Astrocyte (in vitro differentiated cells and primary cell): ENCODE measurements around the gene GSE1. TPM values are rescaled to one million over a fixed set of nuclear protein-coding genes. Genes with fewer than 3 reads are reported as not detected.

ENCODE experiments used
- DNase-seq: peaks from one replicate; pipeline ENCODE4 v3.0.0-alpha.2; 2010; ENCODE audit warnings: low read depth
- FAIRE-seq: peaks from 2 replicates; lab custom pipeline; 2011; peaks lifted over from hg19 to GRCh38; lab: Jason Lieb, UNC
- H2AFZ ChIP-seq: 2 replicates; pipeline ENCODE4 v1.6.0; 2012; ENCODE audit warnings: low read depth, low read length, inconsistent platforms
- H3K27ac ChIP-seq: 2 replicates; pipeline ENCODE4 v1.5.1; 2011; ENCODE audit warnings: low read depth, low read length, inconsistent platforms
- H3K27me3 ChIP-seq: 2 replicates; pipeline ENCODE4 v1.6.0; 2011; ENCODE audit warnings: low read length, inconsistent platforms; ENCODE audit not compliant: insufficient read depth
- H3K36me3 ChIP-seq: 2 replicates; pipeline ENCODE4 v1.5.1; 2011; ENCODE audit warnings: low read length, inconsistent platforms; ENCODE audit not compliant: insufficient read depth
- H3K4me1 ChIP-seq: 2 replicates; pipeline ENCODE4 v1.5.1; 2011; ENCODE audit warnings: low read length, inconsistent platforms; ENCODE audit not compliant: insufficient read depth
- H3K4me2 ChIP-seq: 2 replicates; pipeline ENCODE4 v1.6.0; 2012; ENCODE audit warnings: low read length, inconsistent platforms
- H3K4me3 ChIP-seq: 2 replicates; pipeline ENCODE4 v1.5.1; 2011; ENCODE audit warnings: low read depth, mild to moderate bottlenecking, low read length, inconsistent platforms; ENCODE audit not compliant: insufficient read depth
- H3K79me2 ChIP-seq: 2 replicates; pipeline ENCODE4 v1.6.0; 2012; ENCODE audit warnings: mild to moderate bottlenecking, low read length, inconsistent platforms; ENCODE audit not compliant: insufficient read depth
- H3K9ac ChIP-seq: 2 replicates; pipeline ENCODE4 v1.6.0; 2012; ENCODE audit warnings: mild to moderate bottlenecking, low read length, inconsistent platforms
- H3K9me3 ChIP-seq: 2 replicates; pipeline ENCODE4 v1.5.1; 2012; ENCODE audit warnings: low read depth, mild to moderate bottlenecking, low read length, inconsistent platforms; ENCODE audit not compliant: insufficient read depth
- H4K20me1 ChIP-seq: 2 replicates; pipeline ENCODE4 v1.6.0; 2012; ENCODE audit warnings: low read length, inconsistent platforms; ENCODE audit not compliant: insufficient read depth
- H3K27ac Mint-ChIP-seq: one replicate; pipeline ENCODE4 v1.8.0; 2021; ENCODE audit warnings: mild to moderate bottlenecking, mixed read lengths; ENCODE audit not compliant: unreplicated experiment
- H3K27me3 Mint-ChIP-seq: one replicate; pipeline ENCODE4 v1.8.0; 2021; ENCODE audit warnings: low read depth, mixed read lengths; ENCODE audit not compliant: unreplicated experiment
- H3K36me3 Mint-ChIP-seq: one replicate; pipeline ENCODE4 v1.8.0; 2021; ENCODE audit warnings: low read depth, mixed read lengths; ENCODE audit not compliant: unreplicated experiment
- H3K4me1 Mint-ChIP-seq: one replicate; pipeline ENCODE4 v1.8.0; 2021; ENCODE audit warnings: low read depth, mixed read lengths; ENCODE audit not compliant: unreplicated experiment
- H3K4me3 Mint-ChIP-seq: one replicate; pipeline ENCODE4 v1.8.0; 2021; ENCODE audit warnings: mild to moderate bottlenecking, moderate library complexity, mixed read lengths; ENCODE audit not compliant: unreplicated experiment
- H3K9me3 Mint-ChIP-seq: one replicate; pipeline ENCODE4 v1.8.0; 2021; ENCODE audit warnings: mild to moderate bottlenecking, mixed read lengths; ENCODE audit not compliant: unreplicated experiment
- CTCF ChIP-seq: IDR thresholded peaks from 2 replicates; pipeline ENCODE4 v1.5.1; 2011; ENCODE audit warnings: low read depth, mild to moderate bottlenecking, inconsistent platforms, low read length, moderate library complexity; ENCODE audit not compliant: insufficient read depth
- EZH2 ChIP-seq: IDR thresholded peaks from 2 replicates; pipeline ENCODE4 v1.6.1; 2012; ENCODE audit warnings: mild to moderate bottlenecking, low read length, inconsistent platforms; ENCODE audit not compliant: insufficient read depth
- total RNA-seq: library from RNA; stranded (reverse); gene quantifications from 2 replicates; pipeline ENCODE4 v1.2.1, GENCODE V29; 2021

GSE1 gene
- total RNA-seq, 1 donor from 2014 or later = 35.0 TPM

DNA sequence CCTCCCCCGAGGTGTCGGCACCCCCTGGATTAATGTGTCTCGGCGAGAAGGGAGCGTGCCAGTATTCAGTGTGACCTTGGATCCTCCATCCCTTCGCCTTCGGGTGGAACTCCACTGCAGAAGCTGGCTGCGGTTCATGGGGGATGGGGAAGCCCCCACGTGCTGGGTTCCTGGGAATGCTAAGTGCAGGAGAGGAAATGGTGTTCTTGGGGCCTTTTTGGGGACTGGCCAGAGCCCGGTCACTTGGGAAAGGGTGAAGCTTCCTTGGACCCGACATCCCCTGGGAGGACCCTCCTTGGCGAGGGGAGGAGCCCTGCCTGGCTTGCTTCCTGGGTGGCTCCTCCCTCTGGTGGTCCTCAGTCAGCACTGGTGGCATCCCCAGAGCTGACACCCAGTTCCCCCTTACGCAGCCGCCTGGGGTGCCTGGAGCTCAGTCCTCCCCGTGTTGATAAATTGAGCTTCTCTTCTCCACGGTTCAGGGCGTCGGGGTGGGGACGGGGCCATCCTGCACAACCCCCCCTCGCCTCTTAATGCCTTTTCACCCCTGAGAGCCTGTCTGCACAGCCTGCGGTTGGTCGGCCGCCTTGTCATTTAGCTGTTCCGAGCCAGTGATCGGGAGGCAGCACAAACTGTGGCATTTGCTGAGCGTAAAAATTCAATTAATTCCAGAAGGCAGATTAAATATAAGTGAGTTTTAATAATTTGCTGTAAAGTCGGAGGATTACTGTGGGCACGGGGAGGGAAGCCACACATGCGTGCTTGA lies 30.7 kb upstream of the GSE1 start:
- Histone ChIP-seq H3K36me3 (no peaks in the 10 kb centered on the region), H3K4me1 (peaks cover 25% of the 10 kb centered on the region), H2AFZ (peak overlapping the region; percentile 19), H4K20me1 (peaks cover 87% of the 10 kb centered on the region), H3K4me3 (peak overlapping the region; percentile 2), H3K27ac (no peak overlapping the region), H3K4me2 (peak overlapping the region; percentile 75), H3K79me2 (peaks cover 31% of the 10 kb centered on the region), H3K9ac (peak overlapping the region; percentile 67), H3K27me3 (no peaks in the 10 kb centered on the region), H3K9me3 (no peaks in the 10 kb centered on the region)
- H3K36me3 Mint-ChIP-seq = no peaks in the 10 kb centered on the region
- peaks cover 3% of the 10 kb centered on the region for H3K9me3 Mint-ChIP-seq
- peak overlapping the region; percentile 26 for H3K27ac Mint-ChIP-seq
- TF ChIP-seq CTCF = no peak
- no peak for TF ChIP-seq EZH2
- FAIRE-seq (no peak), DNase-seq (no peak)
- H3K27me3 Mint-ChIP-seq = peaks cover 8% of the 10 kb centered on the region
- peaks cover 25% of the 10 kb centered on the region for H3K4me1 Mint-ChIP-seq
- H3K4me3 Mint-ChIP-seq = no peak overlapping the region

GRCh38 chr16:85583491-85584181 lies 29.5 kb upstream of the GSE1 start:
- peak overlapping the region; percentile 67 for H3K9ac ChIP-seq
- Mint-ChIP-seq H3K27ac (peak overlapping the region; percentile 79), H3K9me3 (peaks cover 3% of the 10 kb centered on the region), H3K36me3 (no peaks in the 10 kb centered on the region), H3K4me3 (no peak overlapping the region), H3K27me3 (peaks cover 4% of the 10 kb centered on the region), H3K4me1 (peaks cover 25% of the 10 kb centered on the region)
- H3K9me3 ChIP-seq = no peaks in the 10 kb centered on the region
- TF ChIP-seq CTCF (no peak), EZH2 (no peak)
- FAIRE-seq = peak; percentile 43
- DNase-seq = peak; percentile 93
- H3K79me2 ChIP-seq = peaks cover 22% of the 10 kb centered on the region
- H3K36me3 ChIP-seq = no peaks in the 10 kb centered on the region
- peaks cover 25% of the 10 kb centered on the region for H3K4me1 ChIP-seq
- H3K4me3 ChIP-seq = no peak overlapping the region
- H3K4me2 ChIP-seq = peak overlapping the region; percentile 75
- no peaks in the 10 kb centered on the region for H3K27me3 ChIP-seq
- peak overlapping the region; percentile 69 for H3K27ac ChIP-seq
- H2AFZ ChIP-seq = peak overlapping the region; percentile 39
- H4K20me1 ChIP-seq = peaks cover 87% of the 10 kb centered on the region
